Measurements from ENCODE around the gene RABGAP1.
"Not testable (repeated sequence)": the region's sequence is repeated elsewhere in the genome, so short reads cannot be mapped to it uniquely, and the experiment has no call there.

The RABGAP1 gene

DNA sequence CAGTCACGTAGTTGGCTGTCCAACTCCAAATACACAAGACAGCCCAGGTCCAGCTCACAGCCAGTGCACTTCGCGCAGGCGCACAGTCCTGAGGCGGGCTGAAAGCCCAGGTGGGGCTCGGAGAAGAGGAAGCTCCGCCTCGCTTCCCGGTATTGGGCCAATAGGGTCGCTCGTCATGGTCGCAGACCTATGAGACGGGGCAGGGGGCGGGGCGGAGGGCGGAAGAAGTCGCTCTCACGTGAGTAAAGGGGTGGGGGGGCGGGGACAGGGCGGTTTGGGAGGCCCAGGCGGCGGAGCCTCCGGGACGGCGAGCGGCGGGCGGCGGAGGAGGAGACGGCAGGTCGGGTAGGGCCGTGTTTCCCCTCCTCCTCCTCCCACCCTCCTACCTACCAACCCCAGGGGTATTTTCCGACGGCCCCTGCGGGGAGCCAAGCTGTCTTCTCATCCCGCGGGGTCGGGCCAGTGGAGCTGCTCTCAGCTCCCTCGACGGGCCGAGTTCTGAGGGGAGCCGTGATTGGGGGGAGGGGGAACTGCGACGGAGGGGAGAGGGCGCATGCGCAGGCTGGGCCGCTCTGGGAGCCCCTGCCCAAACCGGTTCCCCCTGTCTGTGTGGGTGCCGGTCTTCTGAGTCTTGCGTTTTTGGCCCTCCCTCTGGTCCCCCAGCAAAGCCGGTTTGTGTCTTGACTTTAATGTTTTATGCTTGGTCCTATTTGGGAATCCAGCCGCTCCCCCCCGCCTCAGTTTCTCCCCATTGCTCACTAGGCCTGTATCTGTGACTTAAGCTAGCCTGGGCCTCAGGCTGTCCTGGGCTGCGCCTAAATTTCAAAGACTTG, at the start of gene RABGAP1:
Gene RABGAP1 (plus strand): TSS at position 272 of the 833 bp plus-strand sequence. CDS start 16,040 bp downstream, outside the sequence.
- DNase-seq (ENCODE audit: extremely low read depth, low read depth) = peak; percentile 96
- no peak for TF ChIP-seq CTCF (IDR thresholded peaks at IDR 0.05; ENCODE audit: low read depth, low read length)

GRCh38 chr9:122897969-122898368, 42.9 kb upstream of the RABGAP1 start:
- no peak for DNase-seq (ENCODE audit: extremely low read depth, low read depth)
- no peak for TF ChIP-seq CTCF (IDR thresholded peaks at IDR 0.05; ENCODE audit: low read depth, low read length)

- TF ChIP-seq CTCF (IDR thresholded peaks at IDR 0.05; ENCODE audit: low read depth, low read length) = no peak
- DNase-seq (ENCODE audit: extremely low read depth, low read depth) = no peak
Observed at GRCh38 chr9:122900791-122901190, 40.0 kb upstream of the RABGAP1 start.

- no peak for TF ChIP-seq CTCF (IDR thresholded peaks at IDR 0.05; ENCODE audit: low read depth, low read length)
- no peak for DNase-seq (ENCODE audit: extremely low read depth, low read depth)
Observed at GRCh38 chr9:122904466-122904822, 36.4 kb upstream of the RABGAP1 start.

GRCh38 chr9:122904823-122905710, 35.8 kb upstream of the RABGAP1 start, which contains the start of gene RC3H2:
Gene RC3H2, minus strand, starts transcription at chr9:122905359. Its CDS starts 7,850 bp downstream, at chr9:122897509.
- TF ChIP-seq CTCF (IDR thresholded peaks at IDR 0.05; ENCODE audit: low read depth, low read length) = no peak

GRCh38 chr9:122906122-122906521, 34.7 kb upstream of the RABGAP1 start:
- DNase-seq (ENCODE audit: extremely low read depth, low read depth) = not testable (repeated sequence)

More at GRCh38 chr9:122904823-122905710, 35.8 kb upstream of the RABGAP1 start, which contains the start of gene RC3H2:
- peak; percentile 100 for DNase-seq (ENCODE audit: extremely low read depth, low read depth)

GRCh38 chr9:122912671-122912963, 28.2 kb upstream of the RABGAP1 start:
- no peak; the same call in 1 of the 2 replicates for TF ChIP-seq CTCF (IDR thresholded peaks at IDR 0.05; ENCODE audit: low read depth, low read length)

More at GRCh38 chr9:122912671-122912963, 28.2 kb upstream of the RABGAP1 start:
- DNase-seq (ENCODE audit: extremely low read depth, low read depth) = no peak

All from AG09319 (cell line).